ENCODE data around the gene BTLA.

DNA sequence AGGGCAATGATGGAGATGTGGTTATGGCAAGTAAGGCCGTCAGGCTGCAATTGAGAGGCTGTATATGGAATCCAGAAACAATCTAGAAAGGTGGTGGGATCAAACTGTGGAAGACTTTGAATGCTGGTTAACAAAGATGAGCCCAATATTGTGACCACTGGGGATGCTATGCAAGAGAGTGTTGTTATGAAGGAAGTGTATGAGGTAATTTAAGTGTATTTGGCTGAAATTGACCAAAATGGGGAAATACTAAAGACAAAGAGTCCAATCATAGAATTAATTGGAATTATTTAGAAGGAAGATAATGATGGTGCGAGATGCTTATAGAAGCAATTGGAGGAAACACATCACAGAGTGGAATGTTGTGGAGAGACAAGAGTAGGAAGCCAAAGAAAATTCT, 24.5 kb downstream of the BTLA start:
- TF ChIP-seq, protein P1, sequence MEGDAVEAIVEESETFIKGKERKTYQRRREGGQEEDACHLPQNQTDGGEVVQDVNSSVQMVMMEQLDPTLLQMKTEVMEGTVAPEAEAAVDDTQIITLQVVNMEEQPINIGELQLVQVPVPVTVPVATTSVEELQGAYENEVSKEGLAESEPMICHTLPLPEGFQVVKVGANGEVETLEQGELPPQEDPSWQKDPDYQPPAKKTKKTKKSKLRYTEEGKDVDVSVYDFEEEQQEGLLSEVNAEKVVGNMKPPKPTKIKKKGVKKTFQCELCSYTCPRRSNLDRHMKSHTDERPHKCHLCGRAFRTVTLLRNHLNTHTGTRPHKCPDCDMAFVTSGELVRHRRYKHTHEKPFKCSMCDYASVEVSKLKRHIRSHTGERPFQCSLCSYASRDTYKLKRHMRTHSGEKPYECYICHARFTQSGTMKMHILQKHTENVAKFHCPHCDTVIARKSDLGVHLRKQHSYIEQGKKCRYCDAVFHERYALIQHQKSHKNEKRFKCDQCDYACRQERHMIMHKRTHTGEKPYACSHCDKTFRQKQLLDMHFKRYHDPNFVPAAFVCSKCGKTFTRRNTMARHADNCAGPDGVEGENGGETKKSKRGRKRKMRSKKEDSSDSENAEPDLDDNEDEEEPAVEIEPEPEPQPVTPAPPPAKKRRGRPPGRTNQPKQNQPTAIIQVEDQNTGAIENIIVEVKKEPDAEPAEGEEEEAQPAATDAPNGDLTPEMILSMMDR (IDR thresholded peaks at IDR 0.05; ENCODE audit: poor library complexity, severe bottlenecking), result no peak
- TF ChIP-seq TAF1 (IDR thresholded peaks at IDR 0.05; ENCODE audit: low read depth), result no peak
- no peak for TF ChIP-seq EP300 (conservative IDR thresholded peaks at IDR 0.05; ENCODE audit: poor library complexity, severe bottlenecking)
- no peak for TF ChIP-seq RAD21 (conservative IDR thresholded peaks at IDR 0.05)
- no peak for TF ChIP-seq POLR2AphosphoS5 (IDR thresholded peaks at IDR 0.05)
- TF ChIP-seq, protein P2, sequence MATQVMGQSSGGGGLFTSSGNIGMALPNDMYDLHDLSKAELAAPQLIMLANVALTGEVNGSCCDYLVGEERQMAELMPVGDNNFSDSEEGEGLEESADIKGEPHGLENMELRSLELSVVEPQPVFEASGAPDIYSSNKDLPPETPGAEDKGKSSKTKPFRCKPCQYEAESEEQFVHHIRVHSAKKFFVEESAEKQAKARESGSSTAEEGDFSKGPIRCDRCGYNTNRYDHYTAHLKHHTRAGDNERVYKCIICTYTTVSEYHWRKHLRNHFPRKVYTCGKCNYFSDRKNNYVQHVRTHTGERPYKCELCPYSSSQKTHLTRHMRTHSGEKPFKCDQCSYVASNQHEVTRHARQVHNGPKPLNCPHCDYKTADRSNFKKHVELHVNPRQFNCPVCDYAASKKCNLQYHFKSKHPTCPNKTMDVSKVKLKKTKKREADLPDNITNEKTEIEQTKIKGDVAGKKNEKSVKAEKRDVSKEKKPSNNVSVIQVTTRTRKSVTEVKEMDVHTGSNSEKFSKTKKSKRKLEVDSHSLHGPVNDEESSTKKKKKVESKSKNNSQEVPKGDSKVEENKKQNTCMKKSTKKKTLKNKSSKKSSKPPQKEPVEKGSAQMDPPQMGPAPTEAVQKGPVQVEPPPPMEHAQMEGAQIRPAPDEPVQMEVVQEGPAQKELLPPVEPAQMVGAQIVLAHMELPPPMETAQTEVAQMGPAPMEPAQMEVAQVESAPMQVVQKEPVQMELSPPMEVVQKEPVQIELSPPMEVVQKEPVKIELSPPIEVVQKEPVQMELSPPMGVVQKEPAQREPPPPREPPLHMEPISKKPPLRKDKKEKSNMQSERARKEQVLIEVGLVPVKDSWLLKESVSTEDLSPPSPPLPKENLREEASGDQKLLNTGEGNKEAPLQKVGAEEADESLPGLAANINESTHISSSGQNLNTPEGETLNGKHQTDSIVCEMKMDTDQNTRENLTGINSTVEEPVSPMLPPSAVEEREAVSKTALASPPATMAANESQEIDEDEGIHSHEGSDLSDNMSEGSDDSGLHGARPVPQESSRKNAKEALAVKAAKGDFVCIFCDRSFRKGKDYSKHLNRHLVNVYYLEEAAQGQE (IDR thresholded peaks at IDR 0.05; ENCODE audit: borderline replicate concordance), result no peak

All from neural cell (in vitro differentiated cells).